ENCODE results near the gene ISL1.

The ISL1 gene

GRCh38 chr5:51383131-51384121 lies at the start of gene ISL1:
ISL1 (plus strand) TSS chr5:51383448; CDS start chr5:51383672, 224 bp downstream.
- H3K4me3 ChIP-seq (ENCODE audit: low read depth, low read length) = peak within 1 kb of the TSS; percentile 55
- peak; percentile 2 for DNase-seq (ENCODE audit: low read depth, low spot score)
- CTCF ChIA-PET = no interaction called here
- TF ChIP-seq CTCF (IDR thresholded peaks at IDR 0.05; ENCODE audit: insufficient read depth, low read length, missing control alignments) = no peak
- POLR2A ChIA-PET = no interaction called here

- ChIA-PET POLR2A (no interaction called here), CTCF (no interaction called here)
- TF ChIP-seq CTCF (IDR thresholded peaks at IDR 0.05; ENCODE audit: insufficient read depth, low read length, missing control alignments) = no peak
- DNase-seq (ENCODE audit: low read depth, low spot score) = no peak
- no peak overlapping the region for H3K4me3 ChIP-seq (ENCODE audit: low read depth, low read length)
Observed at GRCh38 chr5:51336878-51337277, 46.4 kb upstream of the ISL1 start.

GRCh38 chr5:51345106-51345505 lies 38.1 kb upstream of the ISL1 start:
- no peak for DNase-seq (ENCODE audit: low read depth, low spot score)
- ChIA-PET CTCF (no interaction called here), POLR2A (no interaction called here)
- H3K4me3 ChIP-seq (ENCODE audit: low read depth, low read length) = no peak overlapping the region
- no peak for TF ChIP-seq CTCF (IDR thresholded peaks at IDR 0.05; ENCODE audit: insufficient read depth, low read length, missing control alignments)

GRCh38 chr5:51347157-51347556 lies 36.1 kb upstream of the ISL1 start:
- CTCF ChIA-PET = no interaction called here
- H3K4me3 ChIP-seq (ENCODE audit: low read depth, low read length) = no peak overlapping the region
- DNase-seq (ENCODE audit: low read depth, low spot score) = no peak
- POLR2A ChIA-PET = no interaction called here
- TF ChIP-seq CTCF (IDR thresholded peaks at IDR 0.05; ENCODE audit: insufficient read depth, low read length, missing control alignments) = no peak

- ChIA-PET CTCF (no interaction called here), POLR2A (no interaction called here)
- no peak for DNase-seq (ENCODE audit: low read depth, low spot score)
- no peak overlapping the region for H3K4me3 ChIP-seq (ENCODE audit: low read depth, low read length)
- no peak for TF ChIP-seq CTCF (IDR thresholded peaks at IDR 0.05; ENCODE audit: insufficient read depth, low read length, missing control alignments)
Observed at GRCh38 chr5:51347704-51348103, 35.5 kb upstream of the ISL1 start.

- no peak overlapping the region for H3K4me3 ChIP-seq (ENCODE audit: low read depth, low read length)
- TF ChIP-seq CTCF (IDR thresholded peaks at IDR 0.05; ENCODE audit: insufficient read depth, low read length, missing control alignments) = no peak
- ChIA-PET CTCF (no interaction called here), POLR2A (no interaction called here)
- DNase-seq (ENCODE audit: low read depth, low spot score) = no peak
Observed at GRCh38 chr5:51371052-51371451, 12.2 kb upstream of the ISL1 start.
